Neural progenitor cell (in vitro differentiated cells): Measurements from ENCODE around the gene IL31RA. TPM values are rescaled to one million over a fixed set of nuclear protein-coding genes. Genes with fewer than 3 reads are reported as not detected.

Source experiments
- DNase-seq: peaks from one replicate; pipeline ENCODE4 v3.0.0-alpha.2; 2016; ENCODE audit warnings: low spot score
- H2AFZ ChIP-seq: fragments of 200-600 bp; sonication (generic); replicated peaks from 2 replicates; pipeline ENCODE4 v1.6.1; 2016; ENCODE audit warnings: antibody characterized with exemption
- H3F3A ChIP-seq: fragments of 200-600 bp; sonication (generic); 2 replicates; pipeline ENCODE4 v1.6.1; 2016; ENCODE audit warnings: antibody characterized with exemption, low read depth
- H3K27ac ChIP-seq: fragments of 200-600 bp; sonication (generic); 2 replicates; pipeline ENCODE4 v1.5.1; 2016; ENCODE audit warnings: mild to moderate bottlenecking
- H3K27me3 ChIP-seq: fragments of 200-600 bp; sonication (generic); 2 replicates; pipeline ENCODE4 v1.6.1; 2016; ENCODE audit warnings: mild to moderate bottlenecking, moderate library complexity
- H3K36me3 ChIP-seq: fragments of 200-600 bp; sonication (generic); 2 replicates; pipeline ENCODE4 v1.5.1; 2016
- H3K4me1 ChIP-seq: fragments of 200-600 bp; sonication (generic); 2 replicates; pipeline ENCODE4 v1.6.1; 2016; ENCODE audit warnings: mixed run types
- H3K4me2 ChIP-seq: fragments of 200-600 bp; sonication (generic); 2 replicates; pipeline ENCODE4 v1.6.1; 2016
- H3K4me3 ChIP-seq: fragments of 200-600 bp; sonication (generic); 2 replicates; pipeline ENCODE4 v1.5.1; 2016
- H3K79me2 ChIP-seq: fragments of 200-600 bp; sonication (generic); 2 replicates; pipeline ENCODE4 v1.6.1; 2016; ENCODE audit warnings: low read depth
- H3K9ac ChIP-seq: fragments of 200-600 bp; sonication (generic); 2 replicates; pipeline ENCODE4 v1.6.1; 2016
- H3K9me3 ChIP-seq: fragments of 200-600 bp; sonication (generic); 2 replicates; pipeline ENCODE4 v1.5.1; 2016; ENCODE audit warnings: low read depth
- H4K20me1 ChIP-seq: fragments of 200-600 bp; sonication (generic); 2 replicates; pipeline ENCODE4 v1.6.1; 2016; ENCODE audit warnings: low read depth
- H3K27ac Mint-ChIP-seq: 3 replicates; pipeline ENCODE4 v1.8.0; 2021; ENCODE audit warnings: mixed read lengths
- H3K27me3 Mint-ChIP-seq: 2 replicates; pipeline ENCODE4 v1.8.0; 2022; ENCODE audit warnings: low read depth, mild to moderate bottlenecking, inconsistent platforms, moderate library complexity, mixed read lengths; ENCODE audit not compliant: insufficient read depth
- H3K36me3 Mint-ChIP-seq: 3 replicates; pipeline ENCODE4 v1.8.0; 2021; ENCODE audit warnings: mixed read lengths
- H3K4me1 Mint-ChIP-seq: 3 replicates; pipeline ENCODE4 v1.8.0; 2021; ENCODE audit warnings: mixed read lengths
- H3K4me3 Mint-ChIP-seq: 3 replicates; pipeline ENCODE4 v1.8.0; 2021; ENCODE audit warnings: mild to moderate bottlenecking, moderate library complexity, mixed read lengths
- H3K9me3 Mint-ChIP-seq: 3 replicates; pipeline ENCODE4 v1.8.0; 2020; ENCODE audit warnings: mixed read lengths
- CTCF ChIP-seq: fragments of 200-600 bp; sonication (generic); IDR thresholded peaks from 2 replicates; pipeline ENCODE4 v1.5.1; 2017; ENCODE audit warnings: antibody characterized with exemption, mild to moderate bottlenecking
- EZH2 ChIP-seq: fragments of 200-600 bp; sonication (generic); IDR thresholded peaks from 2 replicates; pipeline ENCODE4 v1.6.1; 2017; ENCODE audit warnings: antibody characterized with exemption, mild to moderate bottlenecking, moderate library complexity
- EZH2phosphoT487 ChIP-seq: fragments of 200-600 bp; sonication (generic); IDR thresholded peaks from 2 replicates; pipeline ENCODE4 v1.6.1; 2017; ENCODE audit warnings: antibody characterized with exemption
- total RNA-seq: library from RNA; depleted of rRNA; stranded (reverse); fragments of >200 nt; gene quantifications from 2 replicates; pipeline ENCODE4 v1.2.3, GENCODE V29; 2015; ENCODE audit warnings: low replicate concordance

The IL31RA gene
- total RNA-seq, 1 donor from 2014 or later, result not detected

- H3K9me3 ChIP-seq, result no peaks in the 10 kb centered on the region
- Mint-ChIP-seq H3K4me3 (no peak overlapping the region), H3K9me3 (no peaks in the 10 kb centered on the region), H3K36me3 (no peaks in the 10 kb centered on the region), H3K27me3 (no peaks in the 10 kb centered on the region), H3K27ac (no peak overlapping the region), H3K4me1 (no peaks in the 10 kb centered on the region)
- H3K27me3 ChIP-seq, result no peaks in the 10 kb centered on the region
- no peak overlapping the region for H3K4me3 ChIP-seq
- no peak overlapping the region for H3K27ac ChIP-seq
- DNase-seq, result no peak
- H3K9ac ChIP-seq, result no peak overlapping the region
- TF ChIP-seq CTCF (no peak), EZH2phosphoT487 (no peak), EZH2 (no peak)
- H3F3A ChIP-seq, result no peaks in the 10 kb centered on the region
- H4K20me1 ChIP-seq, result no peaks in the 10 kb centered on the region
- H3K36me3 ChIP-seq, result no peaks in the 10 kb centered on the region
- no peak overlapping the region for H3K4me2 ChIP-seq
- no peak overlapping the region for H2AFZ ChIP-seq
- no peaks in the 10 kb centered on the region for H3K79me2 ChIP-seq
- no peaks in the 10 kb centered on the region for H3K4me1 ChIP-seq
Observed at GRCh38 chr5:55902696-55903095, 51.5 kb downstream of the IL31RA start.

GRCh38 chr5:55903121-55903701 is 52.1 kb downstream of the IL31RA start:
- Histone ChIP-seq H3K4me2 (no peak overlapping the region), H4K20me1 (no peaks in the 10 kb centered on the region), H3K4me3 (no peak overlapping the region), H3K9ac (no peak overlapping the region), H3K27me3 (no peaks in the 10 kb centered on the region), H3K27ac (no peak overlapping the region), H3K36me3 (no peaks in the 10 kb centered on the region), H3K79me2 (no peaks in the 10 kb centered on the region), H3K4me1 (no peaks in the 10 kb centered on the region), H3K9me3 (no peaks in the 10 kb centered on the region), H3F3A (no peaks in the 10 kb centered on the region), H2AFZ (no peak overlapping the region)
- Mint-ChIP-seq H3K27ac (no peak overlapping the region), H3K27me3 (no peaks in the 10 kb centered on the region), H3K4me1 (no peaks in the 10 kb centered on the region), H3K36me3 (no peaks in the 10 kb centered on the region), H3K4me3 (no peak overlapping the region), H3K9me3 (no peaks in the 10 kb centered on the region)
- no peak for DNase-seq
- TF ChIP-seq CTCF (no peak), EZH2phosphoT487 (no peak), EZH2 (no peak)

GRCh38 chr5:55904152-55904551 is 53.0 kb downstream of the IL31RA start:
- H3K9me3 Mint-ChIP-seq, result no peaks in the 10 kb centered on the region
- H3K4me1 Mint-ChIP-seq, result no peaks in the 10 kb centered on the region

More at GRCh38 chr5:55904152-55904551, 53.0 kb downstream of the IL31RA start:
- TF ChIP-seq CTCF, result no peak
- TF ChIP-seq EZH2, result no peak
- TF ChIP-seq EZH2phosphoT487, result no peak
- no peaks in the 10 kb centered on the region for H3K36me3 ChIP-seq
- no peak overlapping the region for H3K4me2 ChIP-seq
- H3K27ac ChIP-seq, result no peak overlapping the region
- DNase-seq, result no peak
- H3K79me2 ChIP-seq, result no peaks in the 10 kb centered on the region
- H3K36me3 Mint-ChIP-seq, result no peaks in the 10 kb centered on the region
- H3K27me3 ChIP-seq, result no peaks in the 10 kb centered on the region
- H3K9ac ChIP-seq, result no peak overlapping the region
- H4K20me1 ChIP-seq, result no peaks in the 10 kb centered on the region
- no peak overlapping the region for H2AFZ ChIP-seq
- no peak overlapping the region for H3K4me3 Mint-ChIP-seq
- H3K27me3 Mint-ChIP-seq, result no peaks in the 10 kb centered on the region
- H3K4me3 ChIP-seq, result no peak overlapping the region
- H3K9me3 ChIP-seq, result no peaks in the 10 kb centered on the region
- H3K4me1 ChIP-seq, result no peaks in the 10 kb centered on the region
- H3K27ac Mint-ChIP-seq, result no peak overlapping the region
- H3F3A ChIP-seq, result no peaks in the 10 kb centered on the region
